Epithelial cell of proximal tubule (primary cell): ENCODE results near the gene FREM2. TPM values are rescaled to one million over a fixed set of nuclear protein-coding genes. Genes with fewer than 3 reads are reported as not detected.

Source experiments
- DNase-seq: peaks from one replicate; pipeline ENCODE4 v3.0.0-alpha.2; 2011; ENCODE audit warnings: low read depth
- H3K4me3 ChIP-seq: 2 replicates; pipeline ENCODE4 v1.5.1; 2011; ENCODE audit warnings: low read depth, mild to moderate bottlenecking, low read length
- total RNA-seq: library from RNA; depleted of rRNA; stranded (reverse); fragments of >200 nt; gene quantifications from 2 replicates; pipeline ENCODE4 v1.2.3, GENCODE V29; 2015
- TF ChIP-seq, protein P1 (sequence below): conservative IDR thresholded peaks from 2 replicates; pipeline ENCODE4 v1.5.1; 2012; ENCODE audit warnings: low read depth, mild to moderate bottlenecking, low read length

Gene FREM2
- total RNA-seq, 1 donor from 2014 or later = 3.7 TPM

DNA sequence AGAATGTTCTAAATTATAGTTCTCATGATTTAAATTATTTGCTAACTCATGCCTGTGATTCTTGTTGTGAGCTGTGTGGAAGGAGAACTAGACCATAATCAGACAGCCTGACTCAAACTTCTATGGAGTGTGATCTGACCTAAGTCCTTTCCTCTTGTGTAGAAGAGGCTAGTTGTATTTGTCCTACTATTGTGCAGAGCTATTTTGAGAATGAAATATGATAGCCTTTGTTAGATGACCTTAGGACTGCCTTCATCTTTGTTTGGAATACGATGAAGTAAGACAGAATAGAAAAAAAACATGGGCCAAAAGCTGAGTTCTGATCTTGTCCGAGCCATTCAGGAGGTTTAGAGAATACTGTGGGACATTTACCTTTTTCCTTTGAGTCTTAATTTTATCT, 184.4 kb downstream of the FREM2 start:
- TF ChIP-seq, protein P1, sequence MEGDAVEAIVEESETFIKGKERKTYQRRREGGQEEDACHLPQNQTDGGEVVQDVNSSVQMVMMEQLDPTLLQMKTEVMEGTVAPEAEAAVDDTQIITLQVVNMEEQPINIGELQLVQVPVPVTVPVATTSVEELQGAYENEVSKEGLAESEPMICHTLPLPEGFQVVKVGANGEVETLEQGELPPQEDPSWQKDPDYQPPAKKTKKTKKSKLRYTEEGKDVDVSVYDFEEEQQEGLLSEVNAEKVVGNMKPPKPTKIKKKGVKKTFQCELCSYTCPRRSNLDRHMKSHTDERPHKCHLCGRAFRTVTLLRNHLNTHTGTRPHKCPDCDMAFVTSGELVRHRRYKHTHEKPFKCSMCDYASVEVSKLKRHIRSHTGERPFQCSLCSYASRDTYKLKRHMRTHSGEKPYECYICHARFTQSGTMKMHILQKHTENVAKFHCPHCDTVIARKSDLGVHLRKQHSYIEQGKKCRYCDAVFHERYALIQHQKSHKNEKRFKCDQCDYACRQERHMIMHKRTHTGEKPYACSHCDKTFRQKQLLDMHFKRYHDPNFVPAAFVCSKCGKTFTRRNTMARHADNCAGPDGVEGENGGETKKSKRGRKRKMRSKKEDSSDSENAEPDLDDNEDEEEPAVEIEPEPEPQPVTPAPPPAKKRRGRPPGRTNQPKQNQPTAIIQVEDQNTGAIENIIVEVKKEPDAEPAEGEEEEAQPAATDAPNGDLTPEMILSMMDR = no peak
- no peak for DNase-seq
- H3K4me3 ChIP-seq = no peak overlapping the region

DNA sequence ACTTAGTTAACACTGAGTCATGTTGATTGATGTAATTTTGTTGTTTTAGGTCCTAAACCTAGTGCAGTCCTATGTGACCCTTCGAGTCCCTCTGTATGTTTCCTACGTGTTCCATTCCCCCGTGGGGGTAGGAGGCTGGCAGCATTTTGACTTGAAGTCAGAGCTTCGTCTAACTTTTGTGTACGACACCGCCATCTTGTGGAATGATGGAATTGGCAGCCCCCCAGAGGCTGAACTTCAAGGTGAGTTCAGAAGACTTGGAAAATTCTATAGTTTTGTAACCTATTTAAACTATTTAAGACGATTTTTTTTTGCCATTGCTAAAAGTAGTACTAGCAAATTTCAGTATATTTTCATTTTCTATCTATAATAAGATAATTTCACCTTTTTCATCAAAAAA, 185.8 kb downstream of the FREM2 start:
- no peak for DNase-seq
- TF ChIP-seq, protein P1 = peak; percentile 66
- H3K4me3 ChIP-seq = no peak overlapping the region

DNA sequence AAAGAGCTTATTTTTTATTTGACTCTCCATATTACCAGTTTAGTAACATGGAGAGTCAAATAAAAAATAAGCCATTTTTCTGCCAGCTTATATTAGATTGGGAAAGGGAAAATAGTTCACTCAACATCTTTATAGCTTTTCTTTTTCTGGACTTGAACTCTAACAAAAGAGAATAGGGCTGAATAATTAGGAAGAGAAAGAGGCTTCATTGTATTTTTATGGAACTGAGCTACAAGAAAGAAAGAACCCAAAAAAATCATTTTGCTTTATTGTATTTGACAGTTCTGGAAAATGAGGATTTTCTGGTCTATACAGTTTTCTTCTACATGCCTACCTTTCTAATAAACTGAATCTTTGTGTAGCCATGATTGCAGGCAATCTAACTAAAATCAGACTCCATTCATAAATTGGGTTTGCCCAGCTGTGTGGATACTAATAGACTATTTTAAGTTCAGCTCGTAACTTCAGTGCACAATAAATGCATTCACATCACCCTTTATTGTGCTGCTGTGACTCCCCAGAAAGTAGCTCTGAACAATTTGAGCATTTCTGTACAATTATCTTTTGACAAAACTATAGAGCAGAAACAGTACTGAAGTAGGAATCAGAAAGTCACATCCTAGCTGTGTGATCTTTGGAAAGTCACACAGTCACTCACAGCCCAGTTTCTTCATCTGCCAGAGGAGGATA, 188.5 kb downstream of the FREM2 start:
- TF ChIP-seq, protein P1 = no peak
- no peak for DNase-seq
- H3K4me3 ChIP-seq = no peak overlapping the region

DNA sequence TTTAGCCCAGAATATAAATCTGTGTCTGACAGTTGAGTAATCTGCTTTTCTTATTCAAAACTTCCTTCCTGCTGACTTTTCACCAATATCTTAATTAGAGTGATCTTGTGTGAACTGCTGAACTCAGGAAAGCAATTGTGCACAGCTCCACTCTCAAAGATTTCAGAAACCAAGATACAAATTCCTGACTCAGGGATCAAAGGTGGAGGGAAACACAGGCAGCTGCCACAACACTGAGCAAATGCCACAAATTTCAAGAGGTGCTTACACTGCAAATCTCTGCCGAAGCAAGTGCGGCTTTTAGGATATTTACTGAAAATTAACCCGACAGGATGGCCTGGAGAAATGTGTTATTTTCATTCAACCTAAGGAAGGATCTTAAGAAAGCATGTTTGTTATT, 192.4 kb downstream of the FREM2 start:
- no peak overlapping the region for H3K4me3 ChIP-seq
- DNase-seq = peak; percentile 44
- TF ChIP-seq, protein P1 = no peak

DNA sequence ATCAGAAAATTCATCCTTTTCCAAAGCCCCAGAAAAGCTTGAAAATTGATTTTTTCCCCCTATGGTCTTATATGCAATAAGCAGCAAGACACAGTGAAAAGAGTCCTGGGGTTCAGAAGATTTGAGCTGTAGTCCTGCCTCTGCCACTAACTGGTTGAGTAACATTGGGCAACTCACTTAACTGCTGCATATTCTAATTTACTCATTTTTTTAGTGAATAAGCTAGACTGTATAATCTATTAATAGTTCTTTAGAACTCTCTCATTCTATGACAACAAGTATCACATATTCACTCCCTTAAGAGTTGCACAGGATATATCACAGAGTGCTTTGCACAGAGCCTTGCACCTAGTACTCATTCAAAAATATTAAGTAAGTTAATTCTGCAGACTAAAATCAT, 192.9 kb downstream of the FREM2 start:
- TF ChIP-seq, protein P1 = no peak
- no peak for DNase-seq
- no peak overlapping the region for H3K4me3 ChIP-seq

DNA sequence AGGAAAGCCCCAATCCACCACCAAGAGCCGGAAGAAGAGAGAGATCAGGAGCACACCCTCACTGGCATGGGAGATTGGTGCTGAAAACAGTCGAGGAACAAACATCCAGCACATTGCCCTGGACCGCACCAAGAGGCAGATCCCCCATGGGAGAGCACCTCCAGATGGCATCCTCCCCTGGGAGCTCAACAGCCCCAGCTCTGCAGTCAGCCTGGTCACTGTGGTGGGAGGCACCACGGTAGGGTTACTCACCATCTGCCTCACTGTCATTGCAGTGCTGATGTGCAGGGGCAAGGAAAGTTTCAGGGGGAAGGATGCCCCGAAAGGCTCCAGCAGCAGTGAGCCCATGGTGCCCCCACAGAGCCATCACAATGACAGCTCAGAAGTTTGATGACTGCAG, 193.5 kb downstream of the FREM2 start:
- no peak for DNase-seq
- TF ChIP-seq, protein P1 = no peak
- H3K4me3 ChIP-seq = no peak overlapping the region

DNA sequence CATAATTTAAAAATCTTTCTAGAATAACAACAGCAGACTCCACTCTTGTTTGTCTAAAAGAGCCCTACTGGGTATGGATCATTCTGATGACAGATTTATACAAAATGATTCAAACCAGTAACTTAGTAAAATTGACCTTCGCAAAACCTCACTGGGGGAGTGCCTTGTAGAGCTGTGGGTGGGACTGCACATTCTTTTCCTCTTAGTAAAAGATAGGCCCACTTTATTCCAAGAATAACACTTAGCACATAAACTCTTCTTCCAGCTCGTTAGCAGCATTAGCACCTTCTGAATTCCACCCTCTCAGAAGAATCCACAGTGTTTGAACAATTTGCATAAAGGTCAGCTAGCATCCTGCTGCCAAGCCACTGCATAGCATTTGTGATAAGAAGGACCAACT, 196.9 kb downstream of the FREM2 start:
- TF ChIP-seq, protein P1 = no peak
- no peak overlapping the region for H3K4me3 ChIP-seq
- no peak for DNase-seq
